AG04449 (cell line): ENCODE measurements around the gene ARHGAP26.
"Not testable (repeated sequence)": the region's sequence is repeated elsewhere in the genome, so short reads cannot be mapped to it uniquely, and the experiment has no call there.

Source experiments
- CTCF ChIA-PET: fragments of 350-600 bp; formaldehyde crosslinking; extraction: SDS; loops from one replicate; lab custom pipeline; 2021; ENCODE audit warnings: antibody characterized with exemption; lab: Yijun Ruan, JAX
- POLR2A ChIA-PET: fragments of 400-600, 350-600 bp; formaldehyde crosslinking; extraction: SDS; loops from one replicate; lab custom pipeline; 2020; ENCODE audit warnings: antibody characterized with exemption, inconsistent platforms; lab: Yijun Ruan, JAX
- DNase-seq: peaks from one replicate; pipeline ENCODE4 v3.0.0-alpha.2; 2010; ENCODE audit warnings: low read depth, low spot score
- H3K4me3 ChIP-seq: 2 replicates; pipeline ENCODE4 v1.5.1; 2011; ENCODE audit warnings: low read depth, mild to moderate bottlenecking, control low read depth, low read length
- CTCF ChIP-seq: IDR thresholded peaks from one replicate; pipeline ENCODE4 v1.5.1; 2011; ENCODE audit warnings: mild to moderate bottlenecking, moderate library complexity, low read length, control low read depth, inconsistent platforms; ENCODE audit not compliant: insufficient read depth; ENCODE audit errors: missing control alignments

ARHGAP26 gene

DNA sequence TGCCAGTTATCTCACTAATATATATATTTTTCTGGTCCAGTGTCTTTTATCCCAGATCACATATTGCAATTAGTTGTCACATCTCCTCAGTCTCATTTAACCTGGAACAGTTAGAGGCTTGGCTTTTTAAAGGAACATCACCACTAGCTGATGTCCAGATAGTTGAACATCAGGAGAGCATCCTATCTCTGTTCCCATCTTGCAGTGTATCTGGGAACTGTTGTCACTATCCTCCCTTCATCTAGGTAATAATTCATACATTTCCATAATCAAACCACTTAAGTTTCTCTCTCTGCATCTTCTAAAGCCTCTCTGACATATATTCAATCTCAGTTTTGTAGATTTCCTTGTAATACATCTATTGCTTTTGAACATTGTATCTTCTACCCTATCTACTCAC is 175.7 kb downstream of the ARHGAP26 start:
- no peak for DNase-seq
- ChIA-PET POLR2A (no interaction called here), CTCF (interaction anchor here (0.6 to 1.9 kb wide), 3 partner anchors 11 to 1246 kb away, joined by 3 to 7 read pairs (median 3); no protein-coding TSS in a partner anchor)
- no peak for TF ChIP-seq CTCF
- H3K4me3 ChIP-seq: no peak overlapping the region

DNA sequence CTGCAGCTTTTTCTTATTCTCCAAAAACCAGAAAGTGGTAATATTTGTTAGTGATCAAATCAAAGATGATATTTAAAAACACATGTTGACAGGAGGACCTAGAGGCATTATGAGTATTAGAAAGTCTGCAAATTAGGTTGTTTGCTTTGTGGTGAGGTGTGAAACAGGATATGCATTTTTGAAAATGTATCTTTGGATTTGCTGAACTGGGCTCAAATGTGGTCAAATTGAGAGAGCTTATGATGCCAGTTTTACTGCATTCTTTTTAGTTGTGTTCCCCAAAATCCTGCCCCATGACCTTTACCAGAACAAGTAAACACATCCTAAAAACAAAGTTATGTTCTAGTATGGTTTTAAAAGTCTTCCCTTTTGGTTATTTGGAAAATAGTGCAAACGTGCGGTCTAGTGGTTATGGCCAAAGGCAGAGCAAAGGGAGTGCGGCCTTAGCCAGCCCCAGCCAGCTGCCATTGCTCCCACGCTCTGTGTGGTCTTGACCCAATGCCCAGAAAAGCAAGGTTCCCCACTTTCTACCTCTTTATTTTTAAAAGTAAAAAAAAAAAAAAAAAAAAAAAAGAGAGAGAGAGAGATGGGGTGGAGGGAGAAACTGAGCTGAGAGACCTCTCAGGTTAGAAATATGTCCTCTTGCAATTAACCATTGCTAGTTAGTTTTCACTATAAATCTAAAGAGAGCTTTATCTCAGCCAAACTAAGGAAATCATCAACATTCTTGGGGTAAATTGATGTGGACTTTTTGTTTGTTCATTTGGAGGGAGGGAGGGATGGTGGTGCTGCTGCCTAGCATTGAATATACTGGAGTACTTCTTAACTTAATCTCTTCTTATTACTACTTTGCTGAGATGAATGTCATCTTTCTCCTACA is 176.6 kb downstream of the ARHGAP26 start:
- TF ChIP-seq CTCF: no peak
- H3K4me3 ChIP-seq: no peak overlapping the region
- CTCF ChIA-PET: interaction anchor here (0.6 to 1.9 kb wide), 3 partner anchors 12 to 1245 kb away, joined by 3 to 7 read pairs (median 3); no protein-coding TSS in a partner anchor
- POLR2A ChIA-PET: no interaction called here
- no peak for DNase-seq

DNA sequence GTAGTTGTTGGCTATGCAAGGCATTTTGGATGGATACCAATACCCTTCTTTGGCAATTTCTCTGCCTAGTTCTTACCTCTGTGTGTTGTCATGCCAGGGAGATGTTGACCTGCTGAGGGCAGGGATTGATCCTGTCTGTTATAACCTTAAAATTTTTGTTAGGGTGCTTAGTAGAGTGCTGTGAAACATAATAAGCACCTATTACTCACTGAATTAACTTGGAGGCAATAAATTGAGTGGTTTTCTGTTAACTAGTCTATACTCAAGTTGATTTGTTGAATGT is 177.2 kb downstream of the ARHGAP26 start:
- TF ChIP-seq CTCF: no peak
- H3K4me3 ChIP-seq: no peak overlapping the region
- DNase-seq: no peak
- POLR2A ChIA-PET: no interaction called here
- CTCF ChIA-PET: no interaction called here

- ChIA-PET POLR2A (no interaction called here), CTCF (no interaction called here)
- no peak overlapping the region for H3K4me3 ChIP-seq
- no peak for TF ChIP-seq CTCF
- no peak for DNase-seq
Measured at GRCh38 chr5:142952229-142952628, 182.1 kb downstream of the ARHGAP26 start.

GRCh38 chr5:142952871-142953270 is 182.7 kb downstream of the ARHGAP26 start:
- POLR2A ChIA-PET: not testable (repeated sequence)

DNA sequence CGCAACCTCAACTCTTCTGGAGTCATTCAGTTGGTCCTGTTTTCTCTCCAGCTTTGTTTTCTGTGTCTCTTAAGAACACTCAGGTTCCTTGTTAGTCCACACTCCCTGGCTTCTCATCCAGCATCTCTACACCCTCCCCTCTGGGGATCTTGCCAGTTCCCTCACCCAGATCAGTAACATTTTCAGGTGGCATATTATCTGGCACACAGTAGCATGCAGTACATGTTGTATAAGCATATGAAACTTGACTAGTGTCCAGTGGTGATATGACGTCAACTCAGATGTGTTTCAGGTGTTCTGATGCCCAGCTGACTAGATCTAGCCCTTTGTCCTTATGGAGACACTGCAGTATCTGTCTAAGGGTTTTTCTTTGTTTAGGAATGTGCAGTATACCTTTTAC is 184.3 kb downstream of the ARHGAP26 start:
- DNase-seq: no peak
- no peak for TF ChIP-seq CTCF
- POLR2A ChIA-PET: no interaction called here
- no peak overlapping the region for H3K4me3 ChIP-seq
- CTCF ChIA-PET: interaction anchor here (2.2 kb wide), 1 partner anchor 33 kb away, joined by 6 read pairs; no protein-coding TSS in a partner anchor

More at GRCh38 chr5:142952871-142953270, 182.7 kb downstream of the ARHGAP26 start:
- H3K4me3 ChIP-seq, CTCF ChIA-PET, DNase-seq: not testable (repeated sequence)
